ENCODE data around the gene AP1S1. TPM values are rescaled to one million over a fixed set of nuclear protein-coding genes. Genes with fewer than 3 reads are reported as not detected.
"Not testable (repeated sequence)": the region's sequence is repeated elsewhere in the genome, so short reads cannot be mapped to it uniquely, and the experiment has no call there.

AP1S1 gene
- total RNA-seq, 1 donor from 2014 or later = 53.3 TPM

GRCh38 chr7:101124376-101125056 is 29.8 kb upstream of the AP1S1 start:
- DNase-seq (ENCODE audit: low read depth) = peak; percentile 98

GRCh38 chr7:101125989-101126650 is 28.2 kb upstream of the AP1S1 start:
- peak; percentile 75 for DNase-seq (ENCODE audit: low read depth)

- peak; percentile 96 for DNase-seq (ENCODE audit: low read depth)
These were observed 27.4 kb upstream of the AP1S1 start, which contains the start of gene SERPINE1 for GRCh38 chr7:101126651-101127459. SERPINE1 (plus strand) TSS chr7:101127104; CDS start chr7:101128394, 1,290 bp downstream.

GRCh38 chr7:101127460-101128039 is 26.7 kb upstream of the AP1S1 start:
- no peak for DNase-seq (ENCODE audit: low read depth)

- DNase-seq (ENCODE audit: low read depth) = peak; percentile 51
These were observed 26.0 kb upstream of the AP1S1 start for GRCh38 chr7:101128040-101128834.

GRCh38 chr7:101129603-101130117 is 24.6 kb upstream of the AP1S1 start:
- DNase-seq (ENCODE audit: low read depth) = no peak

GRCh38 chr7:101132626-101133600 is 21.4 kb upstream of the AP1S1 start:
- not testable (repeated sequence) for DNase-seq (ENCODE audit: low read depth)

- no peak for DNase-seq (ENCODE audit: low read depth)
These were observed 20.5 kb upstream of the AP1S1 start for GRCh38 chr7:101133621-101134398.

GRCh38 chr7:101134399-101134980 is 19.8 kb upstream of the AP1S1 start:
- no peak for DNase-seq (ENCODE audit: low read depth)

GRCh38 chr7:101137651-101138212 is 16.5 kb upstream of the AP1S1 start:
- DNase-seq (ENCODE audit: low read depth) = no peak

GRCh38 chr7:101138213-101138870 is 15.9 kb upstream of the AP1S1 start:
- DNase-seq (ENCODE audit: low read depth) = peak; percentile 98

- peak; percentile 17 for DNase-seq (ENCODE audit: low read depth)
These were observed 14.0 kb upstream of the AP1S1 start for GRCh38 chr7:101140339-101140699.

GRCh38 chr7:101140746-101141382 is 13.4 kb upstream of the AP1S1 start:
- DNase-seq (ENCODE audit: low read depth) = no peak

- no peak for DNase-seq (ENCODE audit: low read depth)
These were observed 2.2 kb upstream of the AP1S1 start for GRCh38 chr7:101151908-101152651.

GRCh38 chr7:101154693-101155102 is 422 bp downstream of the AP1S1 start:
- DNase-seq (ENCODE audit: low read depth) = no peak

GRCh38 chr7:101155303-101155702 is 1.0 kb downstream of the AP1S1 start:
- DNase-seq (ENCODE audit: low read depth) = no peak
